Caco-2 (cell line): ENCODE measurements around the gene OR1M1. TPM values are rescaled to one million over a fixed set of nuclear protein-coding genes. Genes with fewer than 3 reads are reported as not detected.
"Not testable (repeated sequence)": the region's sequence is repeated elsewhere in the genome, so short reads cannot be mapped to it uniquely, and the experiment has no call there.

Experiments
- BruUV-seq: library from RNA; stranded (reverse); fragments of 400-500 nt; replicated peaks from 2 replicates; lab custom pipeline; 2021; lab: Mats Ljungman, UMichigan
- CTCF ChIA-PET: fragments of 300-600 bp; sonication (Branson Sonifier 250); formaldehyde crosslinking; loops from one replicate; lab custom pipeline; 2022; ENCODE audit warnings: antibody characterized with exemption; lab: Charles Lee
- POLR2A ChIA-PET: fragments of 300-600 bp; sonication (Branson Sonifier 250); formaldehyde crosslinking; loops from one replicate; lab custom pipeline; 2022; ENCODE audit warnings: antibody characterized with exemption; lab: Charles Lee
- DNase-seq, 2 experiments: peaks; one replicate each; pipeline versions ENCODE4 v3.0.0 to v3.0.0-alpha.2; 2020 to 2022
- H3K27me3 ChIP-seq: replicated peaks from 2 replicates; pipeline ENCODE4 v1.6.0; 2011; ENCODE audit warnings: low read length; ENCODE audit not compliant: control insufficient read depth, insufficient read depth
- H3K36me3 ChIP-seq: 2 replicates; pipeline ENCODE4 v1.5.1; 2011; ENCODE audit warnings: low read length; ENCODE audit not compliant: control insufficient read depth, insufficient read depth
- H3K4me1 ChIP-seq: fragments of 250-450 bp; sonication (Bioruptor Pico); 2 replicates; pipeline ENCODE4 v1.5.1; 2020; ENCODE audit warnings: mild to moderate bottlenecking
- H3K4me3 ChIP-seq: 2 replicates; pipeline ENCODE4 v1.5.1; 2011; ENCODE audit warnings: low read depth, mild to moderate bottlenecking, control low read depth, low read length
- H3K9me3 ChIP-seq: fragments of 250-450 bp; sonication (Bioruptor Pico); 2 replicates; pipeline ENCODE4 v1.5.1; 2020; ENCODE audit warnings: mild to moderate bottlenecking, moderate library complexity
- H3K27ac Mint-ChIP-seq: one replicate; pipeline ENCODE4 v1.8.0; 2022; ENCODE audit warnings: mixed read lengths; ENCODE audit not compliant: unreplicated experiment
- H3K27me3 Mint-ChIP-seq: one replicate; pipeline ENCODE4 v1.8.0; 2022; ENCODE audit warnings: mixed read lengths; ENCODE audit not compliant: insufficient read depth, unreplicated experiment
- H3K36me3 Mint-ChIP-seq: one replicate; pipeline ENCODE4 v1.8.0; 2022; ENCODE audit warnings: mild to moderate bottlenecking, mixed read lengths; ENCODE audit not compliant: insufficient read depth, unreplicated experiment
- H3K4me1 Mint-ChIP-seq: one replicate; pipeline ENCODE4 v1.8.0; 2022; ENCODE audit warnings: low read depth, mixed read lengths; ENCODE audit not compliant: unreplicated experiment
- H3K4me3 Mint-ChIP-seq: one replicate; pipeline ENCODE4 v1.8.0; 2022; ENCODE audit warnings: mild to moderate bottlenecking, moderate library complexity, mixed read lengths; ENCODE audit not compliant: unreplicated experiment
- H3K9me3 Mint-ChIP-seq: one replicate; pipeline ENCODE4 v1.8.0; 2022; ENCODE audit warnings: mixed read lengths; ENCODE audit not compliant: unreplicated experiment
- CTCF ChIP-seq, 2 experiments: fragments of 200-600 bp in 1 of 2; IDR thresholded peaks; 1 replicate in 1 of 2; 2 replicates in 1 of 2; pipeline versions ENCODE4 v1.5.1 to v1.8.0; 2011 to 2022; ENCODE audit warnings: antibody characterized with exemption in 1 of 2, control low read depth in 1 of 2, inconsistent platforms in 1 of 2, low read depth in 1 of 2, low read length in 1 of 2, mild to moderate bottlenecking in 1 of 2, moderate library complexity in 1 of 2; ENCODE audit not compliant: insufficient read depth in 1 of 2, severe bottlenecking in 1 of 2, unreplicated experiment in 1 of 2
- intact Hi-C: fragments of 100-400 bp; cut with micrococcal nuclease; formaldehyde crosslinking; loops from one replicate; pipeline ENCODE4 v1.10.0; 2022; ENCODE audit not compliant: unreplicated experiment
- total RNA-seq: library from RNA; stranded (reverse); gene quantifications from 2 replicates; pipeline ENCODE4 v1.2.3, GENCODE V29; 2022

OR1M1 gene
- total RNA-seq, 1 experiment from 2014 or later, result not detected

- no peaks in the 10 kb centered on the region for H3K36me3 Mint-ChIP-seq
- intact Hi-C loops, result no loop called here
- DNase-seq, result no peak
- POLR2A ChIA-PET, result no interaction called here
- H3K4me3 Mint-ChIP-seq, result no peak overlapping the region
- peaks cover 25% of the 10 kb centered on the region for H3K9me3 Mint-ChIP-seq
- Histone ChIP-seq H3K4me1 (no peaks in the 10 kb centered on the region), H3K9me3 (no peaks in the 10 kb centered on the region), H3K4me3 (no peak overlapping the region), H3K27me3 (no peaks in the 10 kb centered on the region), H3K36me3 (no peaks in the 10 kb centered on the region)
- no peak for TF ChIP-seq CTCF (IDR thresholded peaks at IDR 0.05; ENCODE audit: insufficient read depth in 1 of 2, low read depth in 1 of 2, low read length in 1 of 2, severe bottlenecking in 1 of 2, unreplicated experiment in 1 of 2)
- H3K27ac Mint-ChIP-seq, result no peak overlapping the region
- H3K4me1 Mint-ChIP-seq, result no peaks in the 10 kb centered on the region
- H3K27me3 Mint-ChIP-seq, result no peaks in the 10 kb centered on the region
- CTCF ChIA-PET, result no interaction called here
- BruUV-seq, result no TSS peak
Measured at GRCh38 chr19:9054207-9054606, 32.7 kb upstream of the OR1M1 start.

- Histone ChIP-seq H3K4me1 (no peaks in the 10 kb centered on the region), H3K9me3 (no peaks in the 10 kb centered on the region), H3K27me3 (no peaks in the 10 kb centered on the region), H3K4me3 (no peak overlapping the region), H3K36me3 (no peaks in the 10 kb centered on the region)
- no peaks in the 10 kb centered on the region for H3K36me3 Mint-ChIP-seq
- peaks cover 25% of the 10 kb centered on the region for H3K9me3 Mint-ChIP-seq
- intact Hi-C loops, result no loop called here
- no peaks in the 10 kb centered on the region for H3K4me1 Mint-ChIP-seq
- no peaks in the 10 kb centered on the region for H3K27me3 Mint-ChIP-seq
- CTCF ChIA-PET, result no interaction called here
- DNase-seq, result peak; percentile 2 to 43
- H3K4me3 Mint-ChIP-seq, result no peak overlapping the region
- POLR2A ChIA-PET, result no interaction called here
- no peak for TF ChIP-seq CTCF (IDR thresholded peaks at IDR 0.05; ENCODE audit: insufficient read depth in 1 of 2, low read depth in 1 of 2, low read length in 1 of 2, severe bottlenecking in 1 of 2, unreplicated experiment in 1 of 2)
- BruUV-seq, result no TSS peak
- H3K27ac Mint-ChIP-seq, result no peak overlapping the region
Measured at GRCh38 chr19:9054765-9055164, 32.1 kb upstream of the OR1M1 start.

DNA sequence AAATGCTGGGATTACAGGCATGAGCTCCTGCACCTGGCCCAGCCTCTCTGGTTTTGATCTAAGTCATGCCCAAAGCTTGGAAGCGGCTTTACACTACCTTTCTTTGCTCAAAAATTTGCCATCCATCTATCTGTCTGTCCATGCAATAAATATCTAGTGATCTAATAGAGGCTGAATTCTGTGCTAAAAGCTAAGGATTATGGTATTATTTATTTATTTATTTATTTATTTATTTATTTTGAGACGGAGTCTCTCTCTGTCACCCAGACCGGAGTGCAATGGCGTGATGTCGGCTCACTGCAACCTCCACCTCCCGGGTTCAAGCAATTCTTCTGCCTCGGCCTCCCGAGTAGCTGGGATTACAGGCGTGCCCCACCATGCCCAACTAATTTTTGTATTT is 30.7 kb upstream of the OR1M1 start:
- DNase-seq, H3K4me3 ChIP-seq, H3K4me3 Mint-ChIP-seq, H3K9me3 ChIP-seq, H3K27ac Mint-ChIP-seq, H3K36me3 Mint-ChIP-seq, POLR2A ChIA-PET, H3K27me3 ChIP-seq, H3K27me3 Mint-ChIP-seq, H3K4me1 Mint-ChIP-seq, CTCF ChIA-PET, intact Hi-C loops, BruUV-seq, H3K36me3 ChIP-seq, H3K4me1 ChIP-seq: not testable (repeated sequence)
- peaks cover 25% of the 10 kb centered on the region for H3K9me3 Mint-ChIP-seq
